ENCODE measurements around the gene PRDM16. TPM values are rescaled to one million over a fixed set of nuclear protein-coding genes. Genes with fewer than 3 reads are reported as not detected.

Gene PRDM16
- total RNA-seq, 1 experiment from 2014 or later: 6.1 TPM

DNA sequence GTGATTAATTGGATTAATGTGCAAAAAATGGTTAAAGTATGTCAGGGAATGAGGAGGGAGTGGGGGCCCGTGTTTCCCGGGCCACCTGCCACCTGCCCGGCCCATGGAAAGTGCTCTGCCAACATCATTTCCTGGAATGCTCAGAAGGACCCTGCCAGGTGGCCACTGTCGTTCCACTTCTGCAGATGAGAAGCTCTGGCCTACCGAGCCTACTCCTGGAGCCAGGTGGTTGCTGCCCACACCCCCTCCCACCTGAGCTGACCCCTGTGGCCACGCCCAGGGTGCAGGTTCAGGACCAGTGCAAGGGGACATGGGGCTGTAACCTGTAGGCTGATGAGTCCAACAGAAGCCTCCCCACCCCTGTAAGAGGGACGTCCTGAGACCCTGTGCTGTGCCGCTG lies 99.7 kb downstream of the PRDM16 start:
- no peaks in the 10 kb centered on the region for H3K9me2 ChIP-seq (ENCODE audit: insufficient read depth)
- no peaks in the 10 kb centered on the region for H3K36me3 ChIP-seq (ENCODE audit: control insufficient read depth in 1 of 2, insufficient read depth in 2 of 2, low read length in 2 of 2)
- no peak overlapping the region for H2AFZ ChIP-seq (ENCODE audit: low read depth, low read length, poor library complexity, severe bottlenecking)
- POLR2A ChIA-PET: no interaction called here
- H3K9me3 ChIP-seq (ENCODE audit: control insufficient read depth in 1 of 2, insufficient read depth in 1 of 2, low read depth in 1 of 2, low read length in 2 of 2): no peaks in the 10 kb centered on the region
- H3K27ac ChIP-seq (ENCODE audit: low read depth, low read length): no peak overlapping the region
- RAD21 ChIA-PET (ENCODE audit: low non-redundant PET in 1 of 2, low total read pairs in 2 of 2, uncharacterized antibody in 2 of 2, unreplicated experiment in 2 of 2): no interaction called here
- no peak overlapping the region for H3K9ac ChIP-seq (ENCODE audit: low read length)
- DNase-seq (ENCODE audit: low read depth, low spot score) (no peak), ATAC-seq (no peak)
- intact Hi-C loops (cut with micrococcal nuclease): no loop called here
- H3K4me3 ChIP-seq (replicated peaks in 1 of 2; ENCODE audit: low read depth in 1 of 2, low read length in 2 of 2): no peak overlapping the region
- BruUV-seq (replicated peaks): no TSS peak
- H3K79me2 ChIP-seq (ENCODE audit: insufficient read depth, low read length): no peaks in the 10 kb centered on the region
- no peaks in the 10 kb centered on the region for H4K20me1 ChIP-seq (ENCODE audit: insufficient read depth)
- TF ChIP-seq YY1 (IDR thresholded peaks at IDR 0.05; ENCODE audit: extremely low read depth, insufficient replicate concordance, low read depth, low read length): no peak
- TF ChIP-seq FOSL1 (IDR thresholded peaks at IDR 0.05; ENCODE audit: low read depth): no peak
- TF ChIP-seq, protein P1, sequence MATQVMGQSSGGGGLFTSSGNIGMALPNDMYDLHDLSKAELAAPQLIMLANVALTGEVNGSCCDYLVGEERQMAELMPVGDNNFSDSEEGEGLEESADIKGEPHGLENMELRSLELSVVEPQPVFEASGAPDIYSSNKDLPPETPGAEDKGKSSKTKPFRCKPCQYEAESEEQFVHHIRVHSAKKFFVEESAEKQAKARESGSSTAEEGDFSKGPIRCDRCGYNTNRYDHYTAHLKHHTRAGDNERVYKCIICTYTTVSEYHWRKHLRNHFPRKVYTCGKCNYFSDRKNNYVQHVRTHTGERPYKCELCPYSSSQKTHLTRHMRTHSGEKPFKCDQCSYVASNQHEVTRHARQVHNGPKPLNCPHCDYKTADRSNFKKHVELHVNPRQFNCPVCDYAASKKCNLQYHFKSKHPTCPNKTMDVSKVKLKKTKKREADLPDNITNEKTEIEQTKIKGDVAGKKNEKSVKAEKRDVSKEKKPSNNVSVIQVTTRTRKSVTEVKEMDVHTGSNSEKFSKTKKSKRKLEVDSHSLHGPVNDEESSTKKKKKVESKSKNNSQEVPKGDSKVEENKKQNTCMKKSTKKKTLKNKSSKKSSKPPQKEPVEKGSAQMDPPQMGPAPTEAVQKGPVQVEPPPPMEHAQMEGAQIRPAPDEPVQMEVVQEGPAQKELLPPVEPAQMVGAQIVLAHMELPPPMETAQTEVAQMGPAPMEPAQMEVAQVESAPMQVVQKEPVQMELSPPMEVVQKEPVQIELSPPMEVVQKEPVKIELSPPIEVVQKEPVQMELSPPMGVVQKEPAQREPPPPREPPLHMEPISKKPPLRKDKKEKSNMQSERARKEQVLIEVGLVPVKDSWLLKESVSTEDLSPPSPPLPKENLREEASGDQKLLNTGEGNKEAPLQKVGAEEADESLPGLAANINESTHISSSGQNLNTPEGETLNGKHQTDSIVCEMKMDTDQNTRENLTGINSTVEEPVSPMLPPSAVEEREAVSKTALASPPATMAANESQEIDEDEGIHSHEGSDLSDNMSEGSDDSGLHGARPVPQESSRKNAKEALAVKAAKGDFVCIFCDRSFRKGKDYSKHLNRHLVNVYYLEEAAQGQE (IDR thresholded peaks at IDR 0.05; ENCODE audit: low read depth): no peak
- TF ChIP-seq, protein P2, sequence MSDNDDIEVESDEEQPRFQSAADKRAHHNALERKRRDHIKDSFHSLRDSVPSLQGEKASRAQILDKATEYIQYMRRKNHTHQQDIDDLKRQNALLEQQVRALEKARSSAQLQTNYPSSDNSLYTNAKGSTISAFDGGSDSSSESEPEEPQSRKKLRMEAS (IDR thresholded peaks at IDR 0.05): no peak
- TF ChIP-seq ZNF274 (IDR thresholded peaks at IDR 0.05; ENCODE audit: low read depth, low read length): no peak
- TF ChIP-seq SP1 (IDR thresholded peaks at IDR 0.05; ENCODE audit: low read depth): no peak
- TF ChIP-seq POLR2AphosphoS5 (IDR thresholded peaks at IDR 0.05; ENCODE audit: low read depth, low read length): no peak
- TF ChIP-seq RAD21 (IDR thresholded peaks at IDR 0.05; ENCODE audit: low read depth): no peak
- no peak for TF ChIP-seq EGR1 (IDR thresholded peaks at IDR 0.05; ENCODE audit: low read depth)
- no peak for TF ChIP-seq ELF1 (IDR thresholded peaks at IDR 0.05; ENCODE audit: borderline replicate concordance, low read depth)
- TF ChIP-seq POLR2A (IDR thresholded peaks at IDR 0.05; ENCODE audit: borderline replicate concordance, extremely low read depth, insufficient read depth, insufficient read length): no peak
- no peaks in the 10 kb centered on the region for H3K27me3 ChIP-seq (ENCODE audit: insufficient read depth, low read length)
- H3K4me1 ChIP-seq (ENCODE audit: control insufficient read depth in 1 of 2, insufficient read depth in 2 of 2, low read length in 2 of 2): no peaks in the 10 kb centered on the region; a peak in 1 of 4 replicates
- H3K4me2 ChIP-seq (ENCODE audit: low read length): no peak overlapping the region
- CTCF ChIA-PET: no interaction called here
